AG04450 (cell line): Measurements from ENCODE around the gene STARD10. TPM values are rescaled to one million over a fixed set of nuclear protein-coding genes. Genes with fewer than 3 reads are reported as not detected.

ENCODE experiments used
- CTCF ChIA-PET: fragments of 300-600, 350-600 bp; formaldehyde crosslinking; extraction: SDS; loops from one replicate; lab custom pipeline; 2022; ENCODE audit warnings: antibody characterized with exemption, inconsistent platforms; lab: Charles Lee
- POLR2A ChIA-PET: fragments of 350-600 bp; formaldehyde crosslinking; extraction: SDS; loops from one replicate; lab custom pipeline; 2021; ENCODE audit warnings: antibody characterized with exemption, inconsistent platforms; lab: Yijun Ruan, JAX
- DNase-seq: peaks from one replicate; pipeline ENCODE4 v3.0.0-alpha.2; 2011; ENCODE audit warnings: low read depth, low spot score
- H3K27ac ChIP-seq: one replicate; pipeline ENCODE4 v1.5.1; 2012; ENCODE audit warnings: low read depth, low read length, control low read depth
- H3K27me3 ChIP-seq: one replicate; pipeline ENCODE4 v1.6.0; 2012; ENCODE audit warnings: low read length; ENCODE audit not compliant: control insufficient read depth, insufficient read depth
- H3K4me3 ChIP-seq: 2 replicates; pipeline ENCODE4 v1.5.1; 2011; ENCODE audit warnings: mild to moderate bottlenecking, low read depth, low read length, control low read depth
- H3K9me3 ChIP-seq: 2 replicates; pipeline ENCODE4 v1.5.1; 2012; ENCODE audit warnings: low read length; ENCODE audit not compliant: control insufficient read depth, insufficient read depth
- polyA plus RNA-seq: library from polyadenylated mRNA; depleted of rRNA; stranded (reverse); fragments of >200 nt; gene quantifications from 2 replicates; pipeline ENCODE4 v1.2.3, GENCODE V29; 2011
- TF ChIP-seq, protein P1 (sequence below): IDR thresholded peaks from 2 replicates; pipeline ENCODE4 v1.5.1; 2011; ENCODE audit warnings: low read depth, low read length, control low read depth, inconsistent platforms

Gene STARD10
- polyA plus RNA-seq, 1 experiment: 38.4 TPM

DNA sequence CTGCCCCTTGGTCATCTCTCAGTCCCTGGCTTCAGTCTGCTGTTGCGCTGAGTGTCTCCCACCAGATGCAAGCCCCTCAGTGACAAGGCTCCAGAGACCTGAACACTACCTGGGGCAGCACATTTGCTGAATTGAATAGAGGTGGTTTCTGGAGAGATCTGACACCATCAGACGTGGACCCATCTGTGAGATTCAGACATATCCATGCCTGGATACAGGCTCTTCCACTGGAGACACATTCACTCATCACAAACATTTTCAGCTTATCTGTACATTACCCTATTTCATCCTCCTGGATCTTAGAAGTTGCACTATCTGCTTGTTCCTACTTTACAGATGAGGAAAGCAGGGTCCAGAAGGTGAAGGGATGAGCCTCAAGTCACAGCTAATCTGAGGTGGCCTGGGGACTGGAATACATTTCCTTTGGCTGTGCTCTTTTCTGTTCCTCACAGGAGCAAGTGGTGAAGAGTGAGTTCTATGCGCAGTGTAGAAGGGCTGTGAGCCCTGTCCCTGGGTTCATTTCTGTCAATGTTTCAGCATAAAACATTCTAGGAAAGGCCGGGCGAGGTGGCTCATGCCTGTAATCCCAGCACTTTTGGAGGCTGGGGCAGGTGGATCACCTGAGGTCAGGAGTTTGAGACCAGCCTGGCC lies 39.4 kb upstream of the STARD10 start:
- no peaks in the 10 kb centered on the region for H3K9me3 ChIP-seq
- H3K27ac ChIP-seq: no peak overlapping the region
- POLR2A ChIA-PET: no interaction called here
- TF ChIP-seq, protein P1, sequence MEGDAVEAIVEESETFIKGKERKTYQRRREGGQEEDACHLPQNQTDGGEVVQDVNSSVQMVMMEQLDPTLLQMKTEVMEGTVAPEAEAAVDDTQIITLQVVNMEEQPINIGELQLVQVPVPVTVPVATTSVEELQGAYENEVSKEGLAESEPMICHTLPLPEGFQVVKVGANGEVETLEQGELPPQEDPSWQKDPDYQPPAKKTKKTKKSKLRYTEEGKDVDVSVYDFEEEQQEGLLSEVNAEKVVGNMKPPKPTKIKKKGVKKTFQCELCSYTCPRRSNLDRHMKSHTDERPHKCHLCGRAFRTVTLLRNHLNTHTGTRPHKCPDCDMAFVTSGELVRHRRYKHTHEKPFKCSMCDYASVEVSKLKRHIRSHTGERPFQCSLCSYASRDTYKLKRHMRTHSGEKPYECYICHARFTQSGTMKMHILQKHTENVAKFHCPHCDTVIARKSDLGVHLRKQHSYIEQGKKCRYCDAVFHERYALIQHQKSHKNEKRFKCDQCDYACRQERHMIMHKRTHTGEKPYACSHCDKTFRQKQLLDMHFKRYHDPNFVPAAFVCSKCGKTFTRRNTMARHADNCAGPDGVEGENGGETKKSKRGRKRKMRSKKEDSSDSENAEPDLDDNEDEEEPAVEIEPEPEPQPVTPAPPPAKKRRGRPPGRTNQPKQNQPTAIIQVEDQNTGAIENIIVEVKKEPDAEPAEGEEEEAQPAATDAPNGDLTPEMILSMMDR: no peak
- no peak for DNase-seq
- no peaks in the 10 kb centered on the region for H3K27me3 ChIP-seq
- CTCF ChIA-PET: interaction anchor here (0.7 to 5.7 kb wide), 7 partner anchors 13 to 456 kb away, joined by 3 to 153 read pairs (median 8); partner anchors contain the start of gene FCHSD2
- H3K4me3 ChIP-seq: no peak overlapping the region

DNA sequence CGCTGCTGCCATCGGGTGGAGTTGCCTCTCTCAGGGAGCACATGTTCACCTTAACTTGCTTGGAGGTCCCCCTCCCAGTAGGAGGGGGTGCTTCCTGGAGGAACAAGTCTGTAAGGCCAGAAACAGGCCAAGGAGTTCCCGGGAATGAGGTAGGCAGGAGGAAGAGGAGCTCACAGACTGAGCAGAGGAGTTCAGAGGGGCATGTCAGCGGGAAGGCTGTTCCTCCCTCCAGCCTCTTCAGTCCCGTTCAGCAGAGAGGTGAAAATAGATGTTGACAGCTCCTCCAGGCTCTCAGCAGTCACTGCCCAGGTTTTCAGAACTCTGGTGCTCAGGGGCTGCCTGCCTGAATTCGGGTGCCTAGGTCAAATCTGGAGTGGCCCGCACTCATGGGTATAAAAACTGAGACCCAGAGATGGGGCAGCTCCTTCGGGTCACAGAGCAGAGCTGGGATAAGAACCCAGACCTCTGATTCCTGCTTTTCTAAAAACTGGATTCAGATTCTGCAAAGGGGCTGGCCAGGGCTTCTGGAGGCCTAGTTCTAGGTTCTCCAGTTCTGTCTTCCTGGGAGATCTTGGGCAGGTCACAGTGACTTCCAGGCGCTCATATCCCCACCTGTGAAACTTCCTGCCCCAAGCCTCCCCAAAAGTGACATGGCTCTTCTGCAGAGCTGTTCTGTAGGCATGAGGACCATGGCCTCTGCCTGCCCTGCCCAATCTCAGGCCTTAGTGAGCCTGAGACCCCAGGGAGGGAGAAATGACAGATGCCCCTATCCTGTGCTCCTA lies 38.6 kb upstream of the STARD10 start:
- no peak overlapping the region for H3K4me3 ChIP-seq
- no peak for DNase-seq
- ChIA-PET POLR2A (interaction anchor here (1.0 kb wide), 1 partner anchor 8 kb away, joined by 10 read pairs; no protein-coding TSS in a partner anchor), CTCF (interaction anchor here (0.6 to 5.7 kb wide), 24 partner anchors 8 to 465 kb away, joined by 3 to 153 read pairs (median 4); partner anchors contain the start of gene FCHSD2)
- no peaks in the 10 kb centered on the region for H3K9me3 ChIP-seq
- TF ChIP-seq, protein P1: no peak
- no peaks in the 10 kb centered on the region for H3K27me3 ChIP-seq
- H3K27ac ChIP-seq: no peak overlapping the region

DNA sequence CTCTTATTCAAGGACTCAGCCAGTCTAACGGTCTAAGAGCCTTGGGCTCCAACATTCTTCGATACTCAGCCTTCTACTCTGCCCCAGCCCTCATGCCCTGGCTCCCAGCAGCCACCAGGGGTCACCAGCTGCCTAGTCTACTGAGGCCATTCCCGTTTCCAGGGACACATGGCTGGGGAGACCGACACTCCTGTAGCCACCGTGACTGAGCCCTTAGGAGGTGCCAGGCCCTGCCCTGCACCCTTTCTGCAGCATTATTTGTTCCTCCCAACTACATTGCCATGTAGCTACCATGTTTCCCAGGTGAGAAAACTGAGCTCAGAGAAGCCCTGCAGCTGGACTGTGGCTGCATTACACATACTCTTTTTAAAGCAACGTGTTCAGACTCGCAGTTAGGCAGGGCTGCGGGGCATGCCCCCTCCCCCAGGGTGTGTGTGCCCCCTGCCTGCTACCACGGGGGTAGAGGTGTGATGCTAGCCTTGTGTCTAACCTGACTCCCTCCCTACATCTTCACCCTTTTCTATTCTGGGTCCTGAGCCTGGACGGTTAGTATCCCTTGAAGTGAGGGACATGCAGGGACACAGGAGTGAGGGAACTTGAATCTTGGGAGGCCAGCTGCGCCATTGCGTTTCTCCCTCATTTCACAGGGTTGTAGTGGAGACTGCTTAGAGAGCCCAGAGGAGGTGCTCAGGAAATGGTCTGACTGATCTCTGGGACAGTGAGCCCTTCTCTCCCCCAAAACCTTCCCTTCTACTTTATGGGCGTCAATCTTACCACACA lies 37.9 kb upstream of the STARD10 start:
- ChIA-PET CTCF (interaction anchor here (0.6 to 5.7 kb wide), 28 partner anchors 9 to 466 kb away, joined by 3 to 153 read pairs (median 4); partner anchors contain the start of gene FCHSD2), POLR2A (interaction anchor here (1.0 kb wide), 1 partner anchor 9 kb away, joined by 10 read pairs; no protein-coding TSS in a partner anchor)
- Histone ChIP-seq H3K4me3 (no peak overlapping the region), H3K27me3 (no peaks in the 10 kb centered on the region), H3K9me3 (no peaks in the 10 kb centered on the region), H3K27ac (no peak overlapping the region)
- DNase-seq: no peak
- TF ChIP-seq, protein P1: peak; percentile 98

DNA sequence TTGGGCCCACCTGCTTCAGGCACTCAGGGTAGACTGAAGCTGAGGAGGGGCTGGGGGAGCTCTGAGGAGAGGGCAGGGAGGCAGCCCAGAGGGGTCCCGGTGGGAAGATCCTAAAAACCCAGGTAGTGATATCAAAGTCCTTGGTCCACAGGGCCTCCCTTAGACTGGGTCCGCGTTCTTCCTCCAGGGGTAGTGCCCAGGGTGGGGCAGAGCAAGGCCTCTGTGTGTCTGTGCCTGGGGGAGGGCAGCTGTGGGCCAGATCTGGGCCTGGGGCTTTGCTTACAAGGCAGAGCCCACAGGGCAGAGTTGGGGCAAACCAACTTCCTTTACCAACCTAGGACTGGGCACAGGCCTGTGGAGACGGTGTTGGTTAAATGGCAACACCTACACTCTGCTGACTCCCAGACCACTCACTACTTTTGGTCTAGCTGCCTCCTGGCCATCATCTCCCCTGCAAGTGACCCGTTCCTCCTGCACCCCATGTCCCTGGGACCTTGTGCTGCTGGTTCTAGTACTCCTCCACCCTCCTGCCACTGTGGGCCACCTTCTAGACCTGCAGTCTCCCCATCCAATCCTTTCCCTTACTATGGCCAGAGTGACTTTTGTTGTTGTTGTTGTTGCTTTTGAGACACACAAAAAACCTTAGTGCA lies 36.2 kb upstream of the STARD10 start:
- DNase-seq: no peak
- POLR2A ChIA-PET: no interaction called here
- Histone ChIP-seq H3K27ac (no peak overlapping the region), H3K4me3 (no peak overlapping the region), H3K9me3 (no peaks in the 10 kb centered on the region), H3K27me3 (no peaks in the 10 kb centered on the region)
- TF ChIP-seq, protein P1: no peak
- CTCF ChIA-PET: interaction anchor here (0.8 to 5.7 kb wide), 6 partner anchors 105 to 521 kb away, joined by 3 to 153 read pairs (median 18); no protein-coding TSS in a partner anchor
